MCF 10A (cell line): ENCODE measurements around the gene PITPNM1. TPM values are rescaled to one million over a fixed set of nuclear protein-coding genes. Genes with fewer than 3 reads are reported as not detected.
A peak's percentile ranks its signal among the peaks of the same experiment; 100 is the strongest.
"Not testable (repeated sequence)": the region's sequence is repeated elsewhere in the genome, so short reads cannot be mapped to it uniquely, and the experiment has no call there.

ENCODE experiments used
- BruUV-seq: library from RNA; stranded (reverse); fragments of 400-500 nt; replicated peaks from 2 replicates; lab custom pipeline; 2021; lab: Mats Ljungman, UMichigan
- CTCF ChIA-PET: fragments of 300-600 bp; sonication (Branson Sonifier 250); formaldehyde crosslinking; extraction: SDS; loops from one replicate; lab custom pipeline; 2021; ENCODE audit warnings: antibody characterized with exemption, inconsistent platforms; lab: Yijun Ruan, JAX
- POLR2A ChIA-PET: fragments of 300-600, 350-650 bp; sonication (Branson Sonifier 250); formaldehyde crosslinking; extraction: SDS; loops from one replicate; lab custom pipeline; 2020; ENCODE audit warnings: antibody characterized with exemption, inconsistent platforms; lab: Yijun Ruan, JAX
- DNase-seq: peaks from one replicate; pipeline ENCODE4 v3.0.0-alpha.2; 2018; ENCODE audit not compliant: unreplicated experiment
- H3K27ac Mint-ChIP-seq: one replicate; pipeline ENCODE4 v1.8.0; 2022; ENCODE audit warnings: mild to moderate bottlenecking, low read depth, mixed read lengths; ENCODE audit not compliant: unreplicated experiment
- H3K27me3 Mint-ChIP-seq: one replicate; pipeline ENCODE4 v1.8.0; 2022; ENCODE audit warnings: mixed read lengths; ENCODE audit not compliant: insufficient read depth, unreplicated experiment
- H3K36me3 Mint-ChIP-seq: one replicate; pipeline ENCODE4 v1.8.0; 2022; ENCODE audit warnings: mild to moderate bottlenecking, moderate library complexity, mixed read lengths; ENCODE audit not compliant: insufficient read depth, unreplicated experiment
- H3K4me1 Mint-ChIP-seq: one replicate; pipeline ENCODE4 v1.8.0; 2022; ENCODE audit warnings: mixed read lengths; ENCODE audit not compliant: insufficient read depth, unreplicated experiment
- H3K4me3 Mint-ChIP-seq: one replicate; pipeline ENCODE4 v1.8.0; 2022; ENCODE audit warnings: mild to moderate bottlenecking, moderate library complexity, mixed read lengths; ENCODE audit not compliant: unreplicated experiment
- H3K9me3 Mint-ChIP-seq: one replicate; pipeline ENCODE4 v1.8.0; 2022; ENCODE audit warnings: mixed read lengths; ENCODE audit not compliant: unreplicated experiment
- intact Hi-C: fragments of 100-400 bp; cut with micrococcal nuclease; formaldehyde crosslinking; loops from 2 replicates; pipeline ENCODE4 v1.14.1; 2022
- total RNA-seq: library from RNA; stranded (reverse); gene quantifications from 2 replicates; pipeline ENCODE4 v1.2.3, GENCODE V29; 2022
- TF ChIP-seq, protein P1 (sequence below): fragments of 200-600 bp; IDR thresholded peaks from one replicate; pipeline ENCODE4 v1.8.0; 2022; ENCODE audit warnings: antibody characterized with exemption, mild to moderate bottlenecking; ENCODE audit not compliant: unreplicated experiment

Gene PITPNM1
- total RNA-seq, 1 experiment from 2014 or later: 38.7 TPM

DNA sequence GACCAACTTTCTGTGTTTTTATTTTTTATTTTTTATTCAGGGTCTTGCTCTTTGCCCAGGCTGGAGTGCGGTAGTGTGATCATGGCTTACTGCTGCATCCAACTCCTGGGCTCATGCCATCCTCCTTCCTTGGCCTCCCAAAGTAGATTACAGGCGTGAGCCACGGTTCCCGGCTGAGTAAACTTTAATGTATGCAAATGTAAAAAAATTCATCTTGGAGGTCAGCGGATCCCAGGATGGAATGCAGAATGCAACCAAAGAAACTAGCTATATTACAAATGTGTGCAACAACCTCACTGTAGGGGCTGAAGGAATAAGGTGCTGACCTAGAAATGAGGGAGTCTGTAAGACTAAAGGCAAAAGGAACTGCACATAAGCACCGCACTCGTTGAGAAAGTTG is 9.0 kb upstream of the PITPNM1 start:
- TF ChIP-seq, protein P1, sequence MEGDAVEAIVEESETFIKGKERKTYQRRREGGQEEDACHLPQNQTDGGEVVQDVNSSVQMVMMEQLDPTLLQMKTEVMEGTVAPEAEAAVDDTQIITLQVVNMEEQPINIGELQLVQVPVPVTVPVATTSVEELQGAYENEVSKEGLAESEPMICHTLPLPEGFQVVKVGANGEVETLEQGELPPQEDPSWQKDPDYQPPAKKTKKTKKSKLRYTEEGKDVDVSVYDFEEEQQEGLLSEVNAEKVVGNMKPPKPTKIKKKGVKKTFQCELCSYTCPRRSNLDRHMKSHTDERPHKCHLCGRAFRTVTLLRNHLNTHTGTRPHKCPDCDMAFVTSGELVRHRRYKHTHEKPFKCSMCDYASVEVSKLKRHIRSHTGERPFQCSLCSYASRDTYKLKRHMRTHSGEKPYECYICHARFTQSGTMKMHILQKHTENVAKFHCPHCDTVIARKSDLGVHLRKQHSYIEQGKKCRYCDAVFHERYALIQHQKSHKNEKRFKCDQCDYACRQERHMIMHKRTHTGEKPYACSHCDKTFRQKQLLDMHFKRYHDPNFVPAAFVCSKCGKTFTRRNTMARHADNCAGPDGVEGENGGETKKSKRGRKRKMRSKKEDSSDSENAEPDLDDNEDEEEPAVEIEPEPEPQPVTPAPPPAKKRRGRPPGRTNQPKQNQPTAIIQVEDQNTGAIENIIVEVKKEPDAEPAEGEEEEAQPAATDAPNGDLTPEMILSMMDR: no peak
- DNase-seq: no peak
- intact Hi-C loops: no loop called here
- Mint-ChIP-seq H3K27me3 (peaks cover 12% of the 10 kb centered on the region), H3K4me1 (peaks cover 3% of the 10 kb centered on the region), H3K4me3 (no peak overlapping the region), H3K36me3 (no peaks in the 10 kb centered on the region), H3K27ac (no peak overlapping the region), H3K9me3 (no peaks in the 10 kb centered on the region)
- POLR2A ChIA-PET: no interaction called here
- BruUV-seq: no TSS peak
- CTCF ChIA-PET: interaction anchor here (0.7 kb wide), 1 partner anchor 204 kb away, joined by 4 read pairs; no protein-coding TSS in a partner anchor

DNA sequence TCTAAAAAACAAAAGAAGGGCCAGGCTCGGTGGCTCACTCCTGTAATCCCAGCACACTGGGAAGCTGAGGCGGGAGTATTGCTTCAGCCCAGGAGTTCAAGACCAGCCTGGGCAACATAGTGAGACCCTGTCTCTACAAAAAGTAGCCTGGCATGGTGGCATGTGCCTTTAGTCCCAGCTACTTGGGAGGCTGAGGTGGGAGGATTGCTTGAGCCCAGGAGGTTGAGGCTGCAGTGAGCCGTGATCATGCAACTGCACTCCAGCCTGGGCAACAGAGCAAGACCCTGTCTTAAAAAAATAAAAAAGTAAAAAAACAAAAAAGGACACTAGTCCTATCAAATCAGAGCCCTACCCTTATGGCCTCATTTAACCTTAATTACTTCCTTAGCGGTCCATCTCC is 6.4 kb upstream of the PITPNM1 start:
- POLR2A ChIA-PET: interaction anchor here (0.8 kb wide), 1 partner anchor 72 kb away, joined by 8 read pairs; the partner anchor contains the start of gene GSTP1
- H3K4me3 Mint-ChIP-seq, H3K4me1 Mint-ChIP-seq, intact Hi-C loops, H3K9me3 Mint-ChIP-seq, DNase-seq, H3K36me3 Mint-ChIP-seq, BruUV-seq, CTCF ChIA-PET, H3K27ac Mint-ChIP-seq: not testable (repeated sequence)
- peaks cover 12% of the 10 kb centered on the region for H3K27me3 Mint-ChIP-seq

DNA sequence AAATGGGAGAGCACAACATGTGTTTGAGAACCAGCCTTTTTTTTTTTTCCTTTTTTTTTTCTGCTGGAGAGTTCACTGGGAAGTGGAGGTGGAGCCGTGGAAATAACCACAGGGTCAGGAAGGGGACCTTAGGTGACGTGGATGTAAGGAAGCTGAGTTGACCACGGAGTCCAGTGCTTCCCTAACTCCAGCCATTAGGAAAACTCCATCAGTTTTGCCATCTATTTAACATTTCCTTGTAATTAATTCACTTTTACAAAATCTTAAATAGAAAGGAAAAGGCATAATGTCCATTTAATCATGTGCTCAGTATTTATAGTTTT is 4.8 kb upstream of the PITPNM1 start:
- POLR2A ChIA-PET: no interaction called here
- CTCF ChIA-PET: no interaction called here
- intact Hi-C loops: no loop called here
- TF ChIP-seq, protein P1: no peak
- H3K9me3 Mint-ChIP-seq: no peaks in the 10 kb centered on the region
- H3K27ac Mint-ChIP-seq: no peak overlapping the region
- no TSS peak for BruUV-seq
- H3K4me3 Mint-ChIP-seq: no peak overlapping the region
- peaks cover 20% of the 10 kb centered on the region for H3K4me1 Mint-ChIP-seq
- peaks cover 6% of the 10 kb centered on the region for H3K36me3 Mint-ChIP-seq
- no peak for DNase-seq
- peaks cover 12% of the 10 kb centered on the region for H3K27me3 Mint-ChIP-seq

DNA sequence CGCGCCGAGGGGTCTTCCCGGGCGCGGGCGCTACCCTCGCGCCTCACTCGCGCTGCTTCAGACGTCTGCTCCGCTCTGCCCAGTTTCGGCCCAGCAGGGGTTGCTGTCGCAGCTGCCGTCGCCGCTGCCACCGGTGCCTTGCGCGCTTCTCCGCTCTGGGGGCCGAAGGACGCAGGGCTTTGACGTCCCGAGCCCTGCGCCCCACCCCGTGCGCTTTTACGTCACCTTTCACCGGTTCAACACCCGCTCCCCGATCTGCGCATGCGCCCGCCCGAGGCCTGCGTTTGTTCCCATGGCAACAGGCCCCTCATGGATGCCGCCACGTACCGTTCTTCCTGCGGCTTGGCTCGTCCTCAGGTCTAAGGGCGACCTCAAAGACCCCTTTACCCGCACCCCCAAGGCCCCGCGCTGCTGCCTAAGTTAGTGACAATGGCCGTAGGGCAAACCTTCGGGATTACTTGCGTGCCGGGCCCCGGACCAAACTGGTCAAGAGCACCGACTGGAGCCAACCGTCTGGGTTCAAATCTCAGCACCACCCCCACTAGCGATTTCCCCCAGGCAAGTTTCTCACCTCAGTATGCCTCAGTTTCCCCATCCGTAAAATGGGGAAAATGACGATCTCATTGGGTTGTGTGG is 3.4 kb upstream of the PITPNM1 start:
- intact Hi-C loops: loop anchor here (1.0 to 5.0 kb wide), 2 partner anchors 74 to 80 kb away; partner anchors contain the start of genes GSTP1 and RPS6KB2

More for the DNA sequence above, 3.4 kb upstream of the PITPNM1 start:
- ChIA-PET CTCF (interaction anchor here (1.2 to 1.4 kb wide), 2 partner anchors 43 to 138 kb away, joined by 3 to 5 read pairs; no protein-coding TSS in a partner anchor), POLR2A (interaction anchor here (0.6 to 1.9 kb wide), 4 partner anchors 10 to 107 kb away, joined by 3 to 8 read pairs (median 6); partner anchors contain the start of genes GSTP1 and PPP1CA)
- TF ChIP-seq, protein P1: no peak
- peak; percentile 95 for DNase-seq
- Mint-ChIP-seq H3K36me3 (peaks cover 6% of the 10 kb centered on the region), H3K4me1 (peaks cover 20% of the 10 kb centered on the region), H3K9me3 (no peaks in the 10 kb centered on the region), H3K27me3 (no peaks in the 10 kb centered on the region), H3K27ac (peak overlapping the region; percentile 89), H3K4me3 (peak overlapping the region; percentile 92)
- TSS peak; percentile 65 for BruUV-seq
